NCI-H82 treated with DMSO at 0.1 percent for 48 hours (cell line): ENCODE measurements around the gene ZYG11A.
A peak's percentile ranks its signal among the peaks of the same experiment; 100 is the strongest.
"Not testable (repeated sequence)": the region's sequence is repeated elsewhere in the genome, so short reads cannot be mapped to it uniquely, and the experiment has no call there.

Experiments used
- DNase-seq: peaks from one replicate; lab custom pipeline; 2025; ENCODE audit not compliant: unreplicated experiment; lab: John Stamatoyannopoulos, UW

The ZYG11A gene

DNA sequence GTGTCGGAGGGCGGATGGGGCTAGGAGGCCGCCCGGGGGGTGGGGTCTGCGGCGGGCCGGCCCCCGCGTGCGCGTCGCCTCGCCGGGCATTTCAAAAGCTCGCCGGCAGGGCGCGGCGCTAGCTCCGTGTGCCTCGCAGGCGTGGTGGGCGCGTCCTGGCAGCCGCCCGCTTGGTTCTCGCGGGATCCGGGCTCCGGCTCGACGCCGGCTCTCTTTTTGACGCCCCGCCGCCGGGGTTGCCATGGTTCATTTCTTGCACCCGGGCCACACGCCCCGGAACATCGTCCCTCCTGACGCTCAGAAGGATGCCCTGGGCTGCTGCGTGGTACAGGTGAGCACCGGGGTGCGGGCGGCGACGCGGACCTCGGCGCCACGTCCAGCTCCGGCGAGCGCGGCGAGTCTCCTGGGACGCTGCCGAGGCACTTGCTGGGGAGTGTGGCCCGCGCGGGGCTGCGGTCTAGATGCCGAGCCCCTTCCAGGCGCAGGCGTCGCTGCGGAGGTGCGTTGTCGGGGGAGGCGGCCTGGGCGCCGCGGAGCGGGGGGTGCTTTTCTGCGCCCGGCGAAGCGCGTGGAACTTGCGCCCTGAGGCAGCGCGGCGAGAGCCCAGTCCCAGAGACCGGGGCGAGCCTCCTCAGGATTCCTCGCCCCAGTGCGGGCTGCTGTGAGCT, at the start of gene ZYG11A:
ZYG11A (plus strand) TSS at position 118 of the 668 bp plus-strand sequence; CDS start at position 242, 124 bp downstream.
- peak; percentile 81 for DNase-seq

DNA sequence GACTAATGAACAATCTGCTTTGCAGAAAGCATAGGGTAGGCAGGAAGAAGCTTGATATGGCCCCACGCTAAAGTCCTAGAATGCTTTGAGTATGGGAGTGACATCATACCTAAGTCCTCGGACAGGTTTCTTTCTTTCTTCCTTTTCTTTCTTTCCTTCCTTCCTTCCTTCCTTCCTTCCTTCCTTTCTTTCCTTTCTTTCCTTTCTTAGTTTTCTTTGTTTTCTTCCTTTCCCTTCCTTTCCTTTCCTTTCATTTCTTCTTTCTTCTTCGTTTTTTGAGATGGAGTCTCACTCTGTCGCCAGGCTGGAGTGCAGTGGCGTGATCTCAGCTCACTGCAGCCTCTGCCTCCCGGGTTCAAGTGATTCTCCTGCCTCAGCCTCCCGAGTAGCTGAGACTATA, 48.8 kb upstream of the ZYG11A start:
- not testable (repeated sequence) for DNase-seq

DNA sequence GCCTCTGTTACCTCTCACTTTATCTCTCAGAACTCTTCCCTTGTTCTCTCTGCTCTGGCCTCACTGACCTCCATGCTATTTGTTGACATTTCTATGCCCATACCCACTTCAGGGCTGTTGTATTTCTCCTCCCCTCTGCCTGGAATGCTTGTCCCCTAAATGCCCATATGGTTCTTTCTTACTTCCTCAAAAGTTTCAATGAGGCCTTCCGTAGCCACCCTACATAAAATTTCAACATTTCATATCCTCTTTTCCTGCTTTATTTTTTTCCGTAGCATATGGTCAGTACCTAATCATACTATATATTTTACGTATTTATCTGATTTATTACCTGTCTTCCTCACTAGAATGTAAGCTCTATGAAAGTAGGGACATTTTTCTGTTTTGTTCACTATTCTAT, 47.1 kb upstream of the ZYG11A start:
- no peak for DNase-seq

DNA sequence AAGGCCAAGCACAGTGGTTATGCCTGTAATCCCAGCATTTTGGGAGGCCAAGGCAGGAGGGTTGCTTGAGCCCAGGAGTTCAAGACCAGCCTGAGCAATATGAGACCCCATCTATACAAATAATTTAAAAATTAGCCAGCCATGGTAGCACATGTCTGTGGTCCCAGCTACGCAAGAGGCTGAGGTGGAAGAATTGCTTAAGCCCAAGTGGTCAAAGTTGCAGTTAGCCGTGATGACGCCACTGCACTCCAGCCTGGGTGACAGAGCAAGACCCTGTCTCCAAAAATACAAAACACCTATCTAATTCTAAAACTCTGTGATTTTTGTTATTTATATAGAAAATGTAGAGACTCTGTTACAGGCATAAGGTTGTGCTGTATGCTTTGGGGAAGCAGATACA, 44.2 kb upstream of the ZYG11A start:
- DNase-seq, result no peak

DNA sequence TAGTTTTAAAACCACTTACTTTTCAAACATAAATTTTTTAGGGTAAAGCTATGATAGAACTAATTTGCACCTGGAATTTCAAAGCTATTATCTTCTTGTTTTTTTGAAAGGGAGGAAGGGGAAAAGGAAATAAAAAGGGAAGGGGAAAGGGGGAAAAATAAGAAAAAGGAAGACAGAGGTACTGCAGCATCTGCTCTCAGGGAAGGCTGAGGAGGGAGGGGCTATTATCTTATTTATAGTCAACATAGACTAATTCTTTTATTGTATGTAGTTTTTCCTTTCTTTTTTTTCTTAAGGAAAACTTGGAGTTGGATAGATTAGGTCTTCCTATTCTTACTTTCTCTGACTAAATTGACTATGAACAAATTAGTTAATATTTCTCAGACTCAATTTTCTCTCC, 41.5 kb upstream of the ZYG11A start:
- no peak for DNase-seq

DNA sequence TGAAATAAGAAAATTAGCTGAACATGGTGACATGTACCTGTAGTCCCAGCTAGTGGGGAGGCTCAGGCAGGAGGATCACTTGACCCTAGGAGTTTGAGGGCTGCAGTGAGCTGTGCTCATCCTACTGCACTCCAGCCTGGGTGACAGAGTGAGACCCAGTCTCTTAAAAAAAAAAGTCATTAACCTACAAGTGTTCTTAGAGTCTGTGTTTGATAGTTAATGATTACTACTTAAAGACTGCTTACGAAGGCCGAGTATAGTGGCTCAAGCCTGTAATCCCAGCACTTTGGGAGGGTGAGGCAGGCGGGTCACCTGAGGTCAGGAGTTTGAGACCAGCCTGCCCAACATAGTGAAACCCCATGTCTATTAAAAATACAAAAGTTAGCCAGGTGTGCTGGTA, 38.5 kb upstream of the ZYG11A start:
- not testable (repeated sequence) for DNase-seq

DNA sequence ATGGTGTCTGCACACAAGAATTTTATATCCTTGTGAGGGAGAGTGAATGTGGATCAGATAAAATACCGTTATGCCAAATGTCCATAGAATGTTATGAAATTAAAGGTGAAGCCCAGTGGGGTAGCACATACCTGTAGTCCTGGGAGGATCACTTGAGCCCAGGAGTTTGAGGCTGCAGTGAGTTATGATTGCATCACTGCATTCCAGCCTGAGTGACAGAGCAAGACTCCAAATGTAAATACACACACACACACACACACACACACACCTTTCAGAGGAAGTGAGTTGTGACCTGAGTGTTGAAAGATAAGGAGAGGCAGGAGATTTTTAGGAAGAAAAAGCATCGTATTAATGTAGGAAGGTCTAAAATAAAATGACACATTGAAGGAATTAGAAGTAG, 28.1 kb upstream of the ZYG11A start:
- DNase-seq, result no peak

DNA sequence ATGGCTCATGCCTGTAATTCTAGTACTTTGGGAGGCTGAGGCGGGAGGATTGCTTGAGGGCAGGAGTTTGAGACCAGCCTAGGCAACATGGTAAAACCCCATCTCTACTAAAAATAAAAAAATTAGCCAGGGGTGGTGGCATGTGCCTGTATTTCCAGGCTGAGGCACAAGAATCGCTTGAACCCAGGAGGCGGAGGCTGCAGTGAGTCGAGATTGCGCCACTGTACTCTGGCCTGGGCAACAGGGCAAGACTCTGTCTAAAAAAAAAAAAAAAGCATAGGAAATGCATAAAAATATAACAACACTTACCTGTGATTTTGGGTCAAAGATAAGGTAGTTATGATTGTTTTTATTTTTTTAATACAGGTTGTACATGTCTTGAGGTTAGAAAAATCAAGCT, 21.7 kb upstream of the ZYG11A start:
- DNase-seq, result not testable (repeated sequence)

DNA sequence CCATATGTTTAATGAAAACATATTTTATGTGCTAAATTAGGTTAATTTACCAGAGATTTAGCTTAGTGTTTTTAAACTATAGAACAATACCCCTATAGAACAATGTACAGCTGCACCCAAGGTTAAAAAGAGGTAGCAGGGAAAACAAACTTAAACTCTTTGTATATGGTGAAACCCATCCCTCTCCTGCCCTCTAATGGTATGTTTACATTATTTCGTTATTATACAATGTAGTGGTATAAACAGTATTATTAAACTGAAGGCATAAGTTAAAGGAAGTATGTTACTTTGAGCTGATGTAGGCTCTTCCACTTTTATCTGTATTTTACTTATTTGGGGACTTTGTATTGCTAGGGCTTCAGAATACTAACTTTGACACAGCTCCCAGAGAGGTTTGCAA, 16.7 kb upstream of the ZYG11A start:
- DNase-seq, result no peak

DNA sequence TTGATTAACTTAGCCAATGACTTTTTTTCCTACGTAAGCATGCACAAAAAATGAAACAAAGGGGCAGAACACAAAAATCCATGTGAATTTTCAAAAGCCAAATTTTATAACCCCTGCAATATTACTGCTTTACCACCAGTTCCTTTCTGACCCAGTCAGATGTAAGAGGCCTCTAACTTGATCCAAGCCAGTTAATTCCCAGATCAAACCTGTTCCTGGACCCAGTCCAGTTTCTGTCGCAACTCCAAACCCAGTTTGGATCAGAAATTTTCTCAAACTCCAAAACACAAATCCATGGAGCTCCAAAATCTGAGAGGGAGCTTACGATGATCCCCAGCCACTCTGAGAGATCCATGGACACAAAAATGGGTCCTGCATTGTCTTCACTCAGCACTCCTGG, 7.8 kb upstream of the ZYG11A start:
- no peak for DNase-seq

DNA sequence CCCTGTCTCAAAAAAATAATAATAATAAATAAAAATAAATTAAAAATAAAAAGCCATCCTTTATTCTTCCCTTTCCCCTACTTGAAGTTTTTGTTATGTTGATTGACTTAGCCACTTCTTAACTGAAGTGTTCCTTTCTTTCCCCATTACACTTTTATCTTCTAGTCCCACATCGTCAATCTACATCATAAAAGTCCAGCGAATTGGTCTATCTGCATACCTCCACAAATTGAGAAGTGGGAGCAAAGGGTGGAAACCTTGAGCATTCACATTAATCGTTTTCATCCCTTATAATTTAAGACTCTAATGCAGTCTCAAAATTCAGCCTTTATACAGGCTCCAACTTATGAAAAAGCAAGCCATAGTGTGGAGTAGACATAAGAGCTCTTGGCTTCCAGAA, 6.5 kb upstream of the ZYG11A start:
- no peak for DNase-seq

DNA sequence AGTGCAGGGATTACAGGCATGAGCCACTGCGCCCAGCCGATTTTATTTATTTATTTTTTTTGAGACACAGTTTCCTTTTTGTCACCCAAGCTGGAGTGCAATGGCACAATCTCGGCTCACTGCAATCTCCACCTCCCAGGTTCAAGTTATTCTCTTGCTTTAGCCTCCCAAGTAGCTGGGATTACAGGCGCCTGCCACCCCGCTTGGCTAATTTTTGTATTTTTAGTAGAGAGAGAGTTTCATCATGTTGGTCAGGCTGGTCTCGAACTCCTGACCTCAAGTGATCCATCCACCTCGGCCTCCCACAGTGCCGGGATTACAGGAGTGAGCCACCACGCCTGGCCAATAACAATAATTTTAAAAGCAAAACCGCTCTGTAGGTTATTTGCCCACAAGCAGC, 3.4 kb upstream of the ZYG11A start:
- DNase-seq, result not testable (repeated sequence)

DNA sequence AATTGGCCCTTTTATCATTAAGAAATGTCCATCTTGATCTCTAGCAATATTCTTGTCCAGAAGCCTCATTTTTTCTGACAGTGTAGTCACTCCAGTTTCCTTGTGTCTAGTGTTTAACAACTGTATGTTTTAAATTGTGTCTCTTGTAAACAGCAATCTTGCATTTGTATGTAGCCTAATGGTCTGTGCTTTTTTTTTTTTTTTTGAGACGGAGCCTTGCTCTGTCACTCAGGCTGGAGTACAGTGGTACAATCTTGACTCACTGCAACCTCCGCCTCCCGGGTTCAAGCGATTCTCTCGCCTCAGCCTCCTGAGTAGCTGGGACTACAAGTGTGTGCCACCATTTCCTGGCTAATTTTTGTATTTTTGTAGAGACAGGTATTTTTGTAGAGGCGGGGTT, 2.6 kb downstream of the ZYG11A start:
- not testable (repeated sequence) for DNase-seq

DNA sequence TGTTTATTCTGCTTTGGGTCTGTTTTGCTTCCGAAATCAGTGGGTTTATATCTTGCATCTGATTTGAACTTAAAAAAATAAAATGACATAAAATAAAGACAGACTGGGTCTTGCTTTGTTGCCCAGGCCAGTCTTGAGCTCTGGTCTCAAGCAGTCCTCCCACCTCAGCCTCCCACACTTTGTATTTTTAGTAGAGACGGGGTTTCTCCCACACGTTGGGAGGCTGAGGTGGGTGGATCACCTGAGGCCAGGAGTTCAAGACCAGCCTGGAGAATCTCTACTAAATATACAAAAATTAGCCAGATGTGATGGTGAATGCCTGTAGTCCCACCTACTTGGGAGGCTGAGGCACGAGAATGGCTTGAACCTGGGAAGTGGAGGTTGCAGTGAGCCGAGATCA, 5.9 kb downstream of the ZYG11A start:
- no peak for DNase-seq

DNA sequence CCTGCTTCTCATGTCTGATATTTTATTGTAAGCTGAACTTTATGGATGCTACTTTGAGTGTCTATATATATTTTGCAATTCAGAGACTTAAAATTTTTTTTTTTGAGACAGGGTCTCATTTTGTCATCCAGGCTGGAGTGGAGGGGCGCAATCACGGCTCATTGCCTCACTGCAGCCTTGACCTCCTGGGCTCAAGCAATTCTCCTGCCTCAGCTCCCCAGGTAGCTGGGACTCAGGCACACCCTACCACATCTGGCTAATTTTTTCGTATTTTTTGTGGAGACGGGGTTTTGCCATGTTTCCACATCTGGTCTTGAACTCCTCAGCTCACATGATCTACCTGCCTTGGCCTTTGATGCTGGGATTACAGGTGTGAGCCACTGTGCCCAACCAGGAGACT, 8.4 kb downstream of the ZYG11A start:
- no peak for DNase-seq

DNA sequence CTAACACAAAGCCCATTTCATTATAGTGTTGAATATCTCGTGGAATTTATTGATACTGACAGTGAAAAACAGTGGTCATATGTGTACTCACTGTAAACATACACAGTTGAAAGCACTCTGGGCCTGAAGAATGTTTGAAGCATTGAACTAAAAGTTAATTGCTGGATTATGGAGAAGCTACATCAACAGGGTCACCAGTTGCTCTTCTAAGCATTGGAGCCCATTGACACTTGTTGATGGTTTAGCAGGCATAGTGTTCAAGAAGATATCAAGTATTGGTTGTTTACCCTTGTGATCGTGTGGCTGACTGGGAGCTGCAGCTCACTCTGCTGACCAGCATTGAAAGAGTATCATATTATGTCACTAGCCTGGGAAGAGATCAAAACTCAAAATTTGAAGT, 10.3 kb downstream of the ZYG11A start:
- DNase-seq, result no peak

DNA sequence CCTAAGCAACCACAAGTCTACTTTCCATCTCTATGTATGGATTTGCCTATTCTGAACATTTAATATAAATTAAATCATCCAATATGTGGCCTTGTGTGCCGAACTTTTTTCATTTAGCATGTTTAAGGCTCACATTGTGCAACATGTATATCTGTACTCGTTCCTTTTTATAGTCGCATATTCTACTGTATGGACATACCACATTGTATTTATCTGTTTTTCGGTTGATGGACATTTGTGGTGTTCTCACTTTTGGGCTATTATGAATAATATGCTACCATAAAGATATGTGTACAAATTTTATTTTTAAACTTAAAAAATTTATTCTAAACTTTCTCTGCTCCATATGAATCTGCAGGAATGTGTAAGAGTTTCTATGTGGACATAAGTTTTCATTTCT, 13.0 kb downstream of the ZYG11A start:
- DNase-seq, result no peak

DNA sequence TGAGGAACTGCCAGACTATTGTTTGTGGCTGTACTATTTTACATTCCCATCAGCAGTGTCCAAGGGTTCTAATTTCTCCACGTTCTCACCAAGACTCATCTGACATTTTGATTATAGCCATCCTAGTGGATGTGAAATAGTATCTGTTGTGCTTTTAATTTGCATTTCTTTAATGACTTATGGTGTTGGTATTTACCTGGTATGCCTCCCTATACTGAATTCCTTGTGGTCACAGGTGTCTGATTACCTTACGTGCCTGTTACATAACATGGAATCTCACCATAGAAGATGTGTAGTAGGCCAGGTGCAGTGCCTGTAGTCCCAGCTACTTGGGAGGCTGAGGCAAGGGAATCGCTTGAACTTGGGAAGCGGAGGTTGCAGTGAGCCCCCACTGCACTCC, 13.5 kb downstream of the ZYG11A start:
- no peak for DNase-seq

DNA sequence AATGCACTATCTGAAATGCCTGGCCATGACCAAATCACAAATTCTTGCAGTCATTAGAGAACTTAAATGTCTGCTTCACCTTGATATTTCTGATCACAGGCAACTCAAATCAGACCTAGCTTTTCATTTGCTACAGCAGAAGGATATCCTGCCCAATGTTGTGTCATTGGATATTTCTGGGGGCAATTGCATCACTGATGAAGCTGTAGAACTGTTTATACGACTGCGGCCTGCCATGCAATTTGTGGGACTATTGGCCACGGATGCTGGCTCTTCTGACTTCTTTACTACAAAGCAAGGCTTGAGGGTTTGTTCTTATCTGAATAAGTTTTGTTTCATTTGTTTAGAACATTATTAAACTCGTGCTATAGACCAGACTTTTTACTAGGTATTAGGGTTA, 14.9 kb downstream of the ZYG11A start:
- DNase-seq, result no peak

DNA sequence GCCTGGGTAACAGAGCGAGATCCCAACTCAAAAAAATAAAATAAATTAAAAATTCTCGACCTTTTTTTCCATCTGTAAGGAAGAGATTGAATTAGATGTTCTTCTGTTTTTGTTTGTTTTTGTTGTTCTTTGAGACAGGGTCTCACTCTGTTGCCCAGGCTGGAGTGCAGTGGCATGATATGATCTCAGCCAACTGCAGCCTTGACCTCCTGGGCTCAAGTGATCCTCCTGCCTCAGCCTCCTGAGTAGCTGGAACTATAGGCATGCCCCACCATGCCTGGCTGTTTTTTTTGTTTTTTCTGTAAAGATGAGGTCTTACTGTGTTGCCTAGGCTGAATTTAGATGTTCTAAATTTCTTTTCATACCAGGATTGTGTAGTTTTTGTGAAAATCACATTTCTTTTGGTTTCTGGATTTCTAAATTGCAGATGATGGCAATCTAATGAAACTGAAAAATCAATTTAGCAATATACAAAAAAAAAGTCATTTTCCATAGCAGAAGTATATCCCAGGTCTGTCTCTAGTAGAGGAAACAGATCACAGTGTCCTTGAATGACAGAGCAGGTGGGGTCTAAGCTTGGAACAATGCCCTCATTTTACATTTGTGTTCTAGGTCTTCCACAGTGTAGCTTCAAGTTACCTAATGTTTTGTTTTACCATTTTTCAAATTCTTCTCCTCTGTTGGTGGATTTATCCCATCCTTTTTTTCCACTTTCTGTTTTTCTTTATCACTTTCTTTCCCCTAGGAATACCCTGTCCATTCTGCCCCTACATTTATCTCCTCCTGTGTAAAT, 20.3 kb downstream of the ZYG11A start:
- no peak for DNase-seq

DNA sequence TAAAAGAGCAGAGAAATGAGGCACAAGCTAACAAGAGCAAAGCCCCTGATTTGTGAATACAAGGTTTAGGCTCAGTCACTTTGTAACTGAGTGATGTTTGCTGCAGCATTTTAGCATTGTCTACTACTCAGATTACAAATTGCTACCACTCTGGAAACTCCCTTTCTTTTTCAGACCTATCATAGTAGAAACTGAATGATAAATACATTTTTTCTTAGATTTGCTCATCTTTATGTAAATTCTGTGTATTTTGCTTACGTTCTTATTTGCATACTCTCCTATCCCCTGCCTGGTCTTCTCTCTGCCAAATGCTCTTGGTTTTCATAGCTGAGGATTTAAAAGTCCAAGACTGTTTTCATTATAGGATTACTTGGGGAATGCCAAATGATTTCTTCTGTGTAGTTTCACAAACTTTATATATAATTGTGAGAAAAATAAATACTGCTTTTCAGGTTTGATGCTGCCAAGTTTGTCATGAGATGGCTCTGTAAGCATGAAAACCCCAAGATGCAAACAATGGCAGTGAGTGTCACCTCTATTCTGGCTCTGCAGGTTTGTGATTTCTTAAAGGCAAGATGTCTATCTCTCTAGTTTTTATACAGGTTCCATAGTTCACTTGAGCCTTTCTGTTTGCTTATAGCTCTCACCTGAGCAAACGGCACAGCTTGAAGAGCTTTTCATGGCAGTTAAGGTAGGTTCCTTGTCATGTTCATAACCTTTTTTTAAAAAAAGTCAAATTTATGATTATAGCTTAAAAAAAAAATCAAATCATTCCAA, 24.7 kb downstream of the ZYG11A start:
- no peak for DNase-seq

DNA sequence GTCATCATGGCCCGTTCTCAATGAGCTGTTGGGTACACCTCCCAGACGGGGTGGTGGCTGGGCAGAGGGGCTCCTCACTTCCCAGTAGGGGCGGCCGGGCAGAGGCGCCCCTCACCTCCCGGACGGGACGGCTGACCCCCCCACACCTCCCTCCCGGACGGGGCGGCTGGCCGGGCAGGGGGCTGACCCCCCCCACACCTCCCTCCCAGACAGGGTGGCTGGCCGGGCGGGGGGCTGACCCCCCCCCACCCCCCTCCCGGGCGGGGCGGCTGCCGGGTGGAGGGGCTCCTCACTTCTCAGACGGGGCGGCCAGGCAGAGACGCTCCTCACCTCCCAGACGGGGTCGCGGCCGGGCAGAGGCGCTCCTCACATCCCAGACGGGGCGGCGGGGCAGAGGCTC, 27.2 kb downstream of the ZYG11A start:
- not testable (repeated sequence) for DNase-seq
